Memory B cell (primary cell): ENCODE measurements around the gene FAM120B.
"Not testable (repeated sequence)": the region's sequence is repeated elsewhere in the genome, so short reads cannot be mapped to it uniquely, and the experiment has no call there.

Experiments
- ATAC-seq: fragments of 150-1000 bp; cut with Tn5 transposase; 2 replicates; pipeline ENCODE4 v1.10.0; 2021; ENCODE audit warnings: low read depth, mild to moderate bottlenecking, moderate library complexity
- DNase-seq, 2 donors: peaks; one replicate each; pipeline ENCODE4 v3.0.0; 2022; ENCODE audit warnings: low spot score in 2 of 2
- H3K27ac Mint-ChIP-seq: one replicate; pipeline ENCODE4 v1.8.0; 2022; ENCODE audit warnings: mild to moderate bottlenecking, moderate library complexity, mixed read lengths
- H3K27me3 Mint-ChIP-seq: one replicate; pipeline ENCODE4 v1.8.0; 2022; ENCODE audit warnings: mixed read lengths
- H3K36me3 Mint-ChIP-seq: one replicate; pipeline ENCODE4 v1.8.0; 2022; ENCODE audit warnings: mild to moderate bottlenecking, mixed read lengths
- H3K4me1 Mint-ChIP-seq: one replicate; pipeline ENCODE4 v1.8.0; 2022; ENCODE audit warnings: mixed read lengths
- H3K4me3 Mint-ChIP-seq: one replicate; pipeline ENCODE4 v1.8.0; 2022; ENCODE audit warnings: mild to moderate bottlenecking, moderate library complexity, mixed read lengths
- H3K9me3 Mint-ChIP-seq: one replicate; pipeline ENCODE4 v1.8.0; 2022; ENCODE audit warnings: mixed read lengths

Gene FAM120B

GRCh38 chr6:170306324-170307079 lies at the start of gene FAM120B:
TSS of gene FAM120B (plus strand) at chr6:170306758. CDS start at chr6:170317391, 10,633 bp downstream.
- H3K4me1 Mint-ChIP-seq, result peaks cover 38% of the 10 kb centered on the region
- H3K4me3 Mint-ChIP-seq, result peak within 1 kb of the TSS; percentile 98
- peaks cover 12% of the 10 kb centered on the region for H3K36me3 Mint-ChIP-seq
- peak; percentile 90 to 95 for DNase-seq
- peak within 1 kb of the TSS; percentile 97 for H3K27ac Mint-ChIP-seq
- peaks cover 4% of the 10 kb centered on the region for H3K9me3 Mint-ChIP-seq
- ATAC-seq, result peak; percentile 95
- H3K27me3 Mint-ChIP-seq, result peaks cover 11% of the 10 kb centered on the region

- H3K9me3 Mint-ChIP-seq, result no peaks in the 10 kb centered on the region
- H3K36me3 Mint-ChIP-seq, result no peaks in the 10 kb centered on the region
- DNase-seq (no peak), ATAC-seq (no peak)
- peaks cover 2% of the 10 kb centered on the region for H3K27me3 Mint-ChIP-seq
- H3K4me1 Mint-ChIP-seq, result no peaks in the 10 kb centered on the region
- H3K4me3 Mint-ChIP-seq, result no peak overlapping the region
- no peak overlapping the region for H3K27ac Mint-ChIP-seq
Observed at GRCh38 chr6:170257376-170257775, 49.2 kb upstream of the FAM120B start.

- no peaks in the 10 kb centered on the region for H3K9me3 Mint-ChIP-seq
- peaks cover 5% of the 10 kb centered on the region for H3K27me3 Mint-ChIP-seq
- H3K4me3 Mint-ChIP-seq, result no peak overlapping the region
- H3K27ac Mint-ChIP-seq, result no peak overlapping the region
- DNase-seq, result no peak
- H3K36me3 Mint-ChIP-seq, result no peaks in the 10 kb centered on the region
- H3K4me1 Mint-ChIP-seq, result no peaks in the 10 kb centered on the region
- ATAC-seq, result no peak
Observed at GRCh38 chr6:170258407-170258806, 48.2 kb upstream of the FAM120B start.

- Mint-ChIP-seq H3K4me3 (no peak overlapping the region), H3K27ac (no peak overlapping the region), H3K36me3 (no peaks in the 10 kb centered on the region), H3K9me3 (no peaks in the 10 kb centered on the region), H3K27me3 (peaks cover 5% of the 10 kb centered on the region), H3K4me1 (no peaks in the 10 kb centered on the region)
- DNase-seq (no peak), ATAC-seq (no peak)
Observed at GRCh38 chr6:170259278-170259677, 47.3 kb upstream of the FAM120B start.

- DNase-seq, result no peak
- Mint-ChIP-seq H3K27me3 (peaks cover 6% of the 10 kb centered on the region), H3K4me1 (no peaks in the 10 kb centered on the region), H3K36me3 (no peaks in the 10 kb centered on the region), H3K27ac (no peak overlapping the region), H3K4me3 (no peak overlapping the region), H3K9me3 (no peaks in the 10 kb centered on the region)
- ATAC-seq, result peak; percentile 32
Observed at GRCh38 chr6:170260686-170261085, 45.9 kb upstream of the FAM120B start.

GRCh38 chr6:170261643-170262488 lies 44.7 kb upstream of the FAM120B start:
- no peak for ATAC-seq
- H3K4me1 Mint-ChIP-seq, result no peaks in the 10 kb centered on the region
- peaks cover 6% of the 10 kb centered on the region for H3K27me3 Mint-ChIP-seq
- no peaks in the 10 kb centered on the region for H3K9me3 Mint-ChIP-seq
- H3K4me3 Mint-ChIP-seq, result no peak overlapping the region
- H3K36me3 Mint-ChIP-seq, result no peaks in the 10 kb centered on the region
- DNase-seq, result no peak
- no peak overlapping the region for H3K27ac Mint-ChIP-seq

- H3K4me1 Mint-ChIP-seq, result no peaks in the 10 kb centered on the region
- H3K27ac Mint-ChIP-seq, result no peak overlapping the region
- H3K36me3 Mint-ChIP-seq, result no peaks in the 10 kb centered on the region
- H3K4me3 Mint-ChIP-seq, result no peak overlapping the region
- no peaks in the 10 kb centered on the region for H3K9me3 Mint-ChIP-seq
- ATAC-seq, result no peak
- H3K27me3 Mint-ChIP-seq, result peaks cover 6% of the 10 kb centered on the region
- no peak for DNase-seq
Observed at GRCh38 chr6:170262489-170263088, 44.0 kb upstream of the FAM120B start.

- Mint-ChIP-seq H3K27me3 (peaks cover 6% of the 10 kb centered on the region), H3K4me3 (no peak overlapping the region), H3K9me3 (no peaks in the 10 kb centered on the region), H3K36me3 (no peaks in the 10 kb centered on the region), H3K27ac (no peak overlapping the region), H3K4me1 (no peaks in the 10 kb centered on the region)
- no peak for ATAC-seq
- no peak for DNase-seq
Observed at GRCh38 chr6:170263410-170263809, 43.1 kb upstream of the FAM120B start.

- Mint-ChIP-seq H3K27ac (no peak overlapping the region), H3K9me3 (no peaks in the 10 kb centered on the region), H3K4me1 (no peaks in the 10 kb centered on the region), H3K4me3 (no peak overlapping the region), H3K27me3 (peaks cover 5% of the 10 kb centered on the region), H3K36me3 (no peaks in the 10 kb centered on the region)
- DNase-seq (no peak), ATAC-seq (no peak)
Observed at GRCh38 chr6:170264086-170264485, 42.5 kb upstream of the FAM120B start.

GRCh38 chr6:170264644-170265043 lies 41.9 kb upstream of the FAM120B start:
- not testable (repeated sequence) for DNase-seq, H3K4me3 Mint-ChIP-seq, H3K4me1 Mint-ChIP-seq, H3K36me3 Mint-ChIP-seq, H3K27ac Mint-ChIP-seq, ATAC-seq, H3K9me3 Mint-ChIP-seq, H3K27me3 Mint-ChIP-seq

- Mint-ChIP-seq H3K4me1 (no peaks in the 10 kb centered on the region), H3K27ac (no peak overlapping the region), H3K36me3 (no peaks in the 10 kb centered on the region), H3K27me3 (peaks cover 5% of the 10 kb centered on the region), H3K9me3 (no peaks in the 10 kb centered on the region), H3K4me3 (no peak overlapping the region)
- no peak for DNase-seq
- ATAC-seq, result no peak
Observed at GRCh38 chr6:170265655-170266054, 40.9 kb upstream of the FAM120B start.

- H3K36me3 Mint-ChIP-seq, result no peaks in the 10 kb centered on the region
Observed at GRCh38 chr6:170266061-170266825, 40.3 kb upstream of the FAM120B start.

GRCh38 chr6:170267688-170268087 lies 38.9 kb upstream of the FAM120B start:
- ATAC-seq, result no peak
- H3K36me3 Mint-ChIP-seq, result no peaks in the 10 kb centered on the region
- DNase-seq, result no peak
- no peak overlapping the region for H3K27ac Mint-ChIP-seq
- no peak overlapping the region for H3K4me3 Mint-ChIP-seq
- H3K9me3 Mint-ChIP-seq, result no peaks in the 10 kb centered on the region
- H3K27me3 Mint-ChIP-seq, result peaks cover 5% of the 10 kb centered on the region
- peaks cover 7% of the 10 kb centered on the region for H3K4me1 Mint-ChIP-seq

More at GRCh38 chr6:170266061-170266825, 40.3 kb upstream of the FAM120B start:
- Mint-ChIP-seq H3K9me3 (no peaks in the 10 kb centered on the region), H3K4me1 (peaks cover 1% of the 10 kb centered on the region), H3K27ac (no peak overlapping the region), H3K27me3 (peaks cover 5% of the 10 kb centered on the region), H3K4me3 (no peak overlapping the region)
- DNase-seq, result no peak
- no peak for ATAC-seq
